OCI-LY7 (cell line): Measurements from ENCODE around the gene HTR2C. TPM values are rescaled to one million over a fixed set of nuclear protein-coding genes. Genes with fewer than 3 reads are reported as not detected.

Source experiments
- BruUV-seq: library from RNA; stranded (reverse); fragments of 400-500 nt; replicated peaks from 2 replicates; lab custom pipeline; 2021; lab: Mats Ljungman, UMichigan
- CTCF ChIA-PET: fragments of 300-600 bp; sonication (Branson Sonifier 250); formaldehyde crosslinking; loops from one replicate; lab custom pipeline; 2022; ENCODE audit warnings: antibody characterized with exemption; ENCODE audit not compliant: unreplicated experiment; lab: Charles Lee
- POLR2A ChIA-PET: fragments of 300-600 bp; sonication (Branson Sonifier 250); formaldehyde crosslinking; loops from one replicate; lab custom pipeline; 2022; ENCODE audit warnings: antibody characterized with exemption; lab: Charles Lee
- DNase-seq: peaks from one replicate; pipeline ENCODE4 v3.0.0-alpha.2; 2015; ENCODE audit warnings: low spot score
- H2AFZ ChIP-seq: fragments of 200-600 bp; sonication (generic), shearing (Covaris generic); 2 replicates; pipeline ENCODE4 v1.6.1; 2014; ENCODE audit warnings: mild to moderate bottlenecking, antibody characterized with exemption, low read length, moderate library complexity
- H3K27ac ChIP-seq: fragments of 200-600 bp; sonication (generic); 2 replicates; pipeline ENCODE4 v1.5.1; 2014; ENCODE audit warnings: mixed run types, low read depth, mild to moderate bottlenecking, moderate library complexity, low read length, inconsistent platforms; ENCODE audit not compliant: poor library complexity, severe bottlenecking
- H3K36me3 ChIP-seq: fragments of 200-600 bp; sonication (generic); 2 replicates; pipeline ENCODE4 v1.6.1; 2014; ENCODE audit warnings: mild to moderate bottlenecking, antibody characterized with exemption, low read length, moderate library complexity, mixed read lengths; ENCODE audit not compliant: insufficient read depth
- H3K4me1 ChIP-seq: fragments of 200-600 bp; sonication (generic); 2 replicates; pipeline ENCODE4 v1.5.1; 2014; ENCODE audit warnings: mild to moderate bottlenecking, low read length; ENCODE audit not compliant: insufficient read depth, poor library complexity, severe bottlenecking
- H3K4me2 ChIP-seq: fragments of 200-600 bp; sonication (generic); 2 replicates; pipeline ENCODE4 v1.6.1; 2014; ENCODE audit warnings: mild to moderate bottlenecking, low read length
- H3K4me3 ChIP-seq: fragments of 200-600 bp; sonication (generic); 2 replicates; pipeline ENCODE4 v1.5.1; 2014; ENCODE audit warnings: mild to moderate bottlenecking, low read depth, low read length; ENCODE audit not compliant: poor library complexity, severe bottlenecking
- H3K79me2 ChIP-seq: fragments of 200-600 bp; sonication (generic); 2 replicates; pipeline ENCODE4 v1.6.1; 2016; ENCODE audit warnings: low read depth, mild to moderate bottlenecking, low read length, moderate library complexity, mixed read lengths; ENCODE audit not compliant: insufficient read depth
- H3K9me2 ChIP-seq: fragments of 200-600 bp; sonication (generic); 2 replicates; pipeline ENCODE4 v1.6.1; 2016; ENCODE audit warnings: mild to moderate bottlenecking, low read length, mixed read lengths; ENCODE audit not compliant: insufficient read depth
- H3K9me3 ChIP-seq: fragments of 200-600 bp; sonication (generic); 2 replicates; pipeline ENCODE4 v1.6.1; 2014; ENCODE audit warnings: mild to moderate bottlenecking, mixed run types, low read length, mixed read lengths
- H4K20me1 ChIP-seq: fragments of 200-600 bp; sonication (generic); 2 replicates; pipeline ENCODE4 v1.6.1; 2014; ENCODE audit warnings: mild to moderate bottlenecking, antibody characterized with exemption, low read length, moderate library complexity, mixed read lengths; ENCODE audit not compliant: insufficient read depth
- CTCF ChIP-seq: fragments of 200-600 bp; sonication (generic); conservative IDR thresholded peaks from 2 replicates; pipeline ENCODE4 v1.5.1; 2014; ENCODE audit warnings: mild to moderate bottlenecking, antibody characterized with exemption, low read length, moderate library complexity, mixed read lengths
- EZH2phosphoT487 ChIP-seq: fragments of 200-600 bp; sonication (generic); IDR thresholded peaks from 2 replicates; pipeline ENCODE4 v1.6.1; 2018; ENCODE audit warnings: low read depth, borderline replicate concordance, mild to moderate bottlenecking, mixed run types, antibody characterized with exemption, low read length, moderate library complexity, mixed read lengths
- intact Hi-C: fragments of 100-400 bp; cut with micrococcal nuclease; formaldehyde crosslinking; loops from one replicate; pipeline ENCODE4 v1.10.0; 2022; ENCODE audit not compliant: unreplicated experiment
- total RNA-seq, 2 experiments: library from RNA; depleted of rRNA in 1 of 2; stranded (reverse); fragments of >200 nt in 1 of 2; shearing (Covaris generic) in 1 of 2; gene quantifications; 2 replicates each; pipeline ENCODE4 v1.2.3, GENCODE V29; 2014 to 2022

The HTR2C gene
- total RNA-seq, 2 experiments from 2014 or later, result not detected

- H3K27ac ChIP-seq, result no peak overlapping the region
- DNase-seq, result peak; percentile 27
- no peak overlapping the region for H2AFZ ChIP-seq
- ChIA-PET CTCF (no interaction called here), POLR2A (no interaction called here)
- H3K36me3 ChIP-seq, result no peaks in the 10 kb centered on the region
- no peaks in the 10 kb centered on the region for H3K4me1 ChIP-seq
- no peaks in the 10 kb centered on the region for H4K20me1 ChIP-seq
- peak; percentile 78 for TF ChIP-seq CTCF
- no peak for TF ChIP-seq EZH2phosphoT487
- H3K79me2 ChIP-seq, result no peaks in the 10 kb centered on the region
- H3K9me2 ChIP-seq, result no peaks in the 10 kb centered on the region
- no peak overlapping the region for H3K4me2 ChIP-seq
- intact Hi-C loops, result no loop called here
- no peak overlapping the region for H3K4me3 ChIP-seq
- no peaks in the 10 kb centered on the region for H3K9me3 ChIP-seq
- BruUV-seq, result no TSS peak
These were observed 27.2 kb downstream of the HTR2C start for GRCh38 chrX:114611018-114611619.

- Histone ChIP-seq H3K79me2 (no peaks in the 10 kb centered on the region), H4K20me1 (no peaks in the 10 kb centered on the region), H3K4me2 (no peak overlapping the region), H3K9me2 (no peaks in the 10 kb centered on the region), H3K4me1 (no peaks in the 10 kb centered on the region), H3K9me3 (no peaks in the 10 kb centered on the region), H3K4me3 (no peak overlapping the region), H3K27ac (no peak overlapping the region), H3K36me3 (no peaks in the 10 kb centered on the region), H2AFZ (no peak overlapping the region)
- no TSS peak for BruUV-seq
- intact Hi-C loops, result no loop called here
- ChIA-PET CTCF (no interaction called here), POLR2A (no interaction called here)
- no peak for TF ChIP-seq EZH2phosphoT487
- TF ChIP-seq CTCF, result no peak
- no peak for DNase-seq
These were observed 31.9 kb downstream of the HTR2C start for GRCh38 chrX:114615765-114616164.

- CTCF ChIA-PET, result no interaction called here
- H3K36me3 ChIP-seq, result no peaks in the 10 kb centered on the region
- H3K4me3 ChIP-seq, result no peak overlapping the region
- intact Hi-C loops, result no loop called here
- BruUV-seq, result no TSS peak
- H4K20me1 ChIP-seq, result no peaks in the 10 kb centered on the region
- POLR2A ChIA-PET, result no interaction called here
- no peak overlapping the region for H3K27ac ChIP-seq
- no peaks in the 10 kb centered on the region for H3K9me2 ChIP-seq
- H3K4me2 ChIP-seq, result no peak overlapping the region
- H2AFZ ChIP-seq, result no peak overlapping the region
- DNase-seq, result no peak
- no peaks in the 10 kb centered on the region for H3K79me2 ChIP-seq
- TF ChIP-seq CTCF, result peak; percentile 53
- TF ChIP-seq EZH2phosphoT487, result no peak
- H3K9me3 ChIP-seq, result no peaks in the 10 kb centered on the region
- H3K4me1 ChIP-seq, result no peaks in the 10 kb centered on the region
These were observed 36.0 kb downstream of the HTR2C start for GRCh38 chrX:114619874-114620273.
